Body of pancreas (tissue), 4 donors: ENCODE results near the gene PCDHGB1. TPM values are rescaled to one million over a fixed set of nuclear protein-coding genes. Genes with fewer than 3 reads are reported as not detected.
"Not testable (repeated sequence)": the region's sequence is repeated elsewhere in the genome, so short reads cannot be mapped to it uniquely, and the experiment has no call there.

ENCODE experiments used
- ATAC-seq: fragments of 150-250 bp; one replicate; pipeline ENCODE4 v1.9.1; 2016
- DNase-seq, 4 donors: peaks; one replicate each; pipeline ENCODE4 v3.0.0-alpha.2; 2019
- H3K27ac ChIP-seq, 4 donors: fragments of 200-600 bp; sonication (generic); 1 replicate in 3 of 4; 2 replicates in 1 of 4; pipeline versions ENCODE4 v1.5.1 to v1.6.1; 2016 to 2019; ENCODE audit warnings: mild to moderate bottlenecking in 1 of 4, mixed read lengths in 1 of 4, moderate library complexity in 1 of 4
- H3K27me3 ChIP-seq, 2 donors: fragments of 200-600 bp; sonication (generic); one replicate each; pipeline ENCODE4 v1.6.0; 2016; ENCODE audit warnings: mild to moderate bottlenecking in 1 of 2
- H3K36me3 ChIP-seq, 2 donors: fragments of 200-600 bp; sonication (generic); replicated peaks in 1 of 2; 2 replicates each; pipeline ENCODE4 v1.5.1; 2016; ENCODE audit warnings: low read depth in 2 of 2; ENCODE audit not compliant: insufficient read depth in 1 of 2
- H3K4me1 ChIP-seq: fragments of 200-600 bp; sonication (generic); one replicate; pipeline ENCODE4 v1.6.0; 2016
- H3K4me3 ChIP-seq, 2 donors: fragments of 200-600 bp; sonication (generic); 1 replicate in 1 of 2; 2 replicates in 1 of 2; pipeline ENCODE4 v1.5.1; 2016 to 2019
- H3K9me3 ChIP-seq, 3 donors: fragments of 200-600 bp; sonication (generic); 1 replicate in 2 of 3; 2 replicates in 1 of 3; pipeline ENCODE4 v1.5.1; 2016
- POLR2A ChIP-seq, 3 donors: fragments of 450-650 bp; IDR thresholded peaks; one replicate each; pipeline ENCODE4 v1.6.1; 2016; ENCODE audit warnings: antibody characterized with exemption in 3 of 3, mild to moderate bottlenecking in 2 of 3
- WGBS, 2 donors: methylation state at CpG; one replicate each; pipeline ENCODE4 v1.1.5; 2017; 5-methylcytosine and 5-hydroxymethylcytosine counted together
- intact Hi-C: fragments of 100-400 bp; cut with DNase I; formaldehyde crosslinking; loops from one replicate; pipeline ENCODE4 v1.15.1; 2023
- total RNA-seq, 2 donors: library from RNA; depleted of rRNA; stranded (reverse); fragments of >200 nt; gene quantifications; one replicate each; pipeline ENCODE4 v1.1.0, GENCODE V29; 2016
- TF ChIP-seq, protein P1 (sequence below), 7 experiments: fragments of 450-650 bp in 4 of 7; fragments of 200-600 bp in 3 of 7; sonication (generic) in 3 of 7; IDR thresholded peaks; one replicate each; pipeline ENCODE4 v1.5.1; 2016 to 2019; ENCODE audit warnings: antibody characterized with exemption in 7 of 7

Gene PCDHGB1
- total RNA-seq, 2 donors from 2014 or later = 3.9 to 6.9 TPM

- Histone ChIP-seq H3K27me3 (no peaks in the 10 kb centered on the region), H3K4me1 (no peaks in the 10 kb centered on the region), H3K4me3 (no peak overlapping the region), H3K36me3 (no peaks in the 10 kb centered on the region), H3K27ac (no peak overlapping the region), H3K9me3 (peaks cover 0 to 38% (median 4%) of the 10 kb centered on the region in 3 donors)
- intact Hi-C loops = no loop called here
- no peak for DNase-seq
- TF ChIP-seq, protein P1, sequence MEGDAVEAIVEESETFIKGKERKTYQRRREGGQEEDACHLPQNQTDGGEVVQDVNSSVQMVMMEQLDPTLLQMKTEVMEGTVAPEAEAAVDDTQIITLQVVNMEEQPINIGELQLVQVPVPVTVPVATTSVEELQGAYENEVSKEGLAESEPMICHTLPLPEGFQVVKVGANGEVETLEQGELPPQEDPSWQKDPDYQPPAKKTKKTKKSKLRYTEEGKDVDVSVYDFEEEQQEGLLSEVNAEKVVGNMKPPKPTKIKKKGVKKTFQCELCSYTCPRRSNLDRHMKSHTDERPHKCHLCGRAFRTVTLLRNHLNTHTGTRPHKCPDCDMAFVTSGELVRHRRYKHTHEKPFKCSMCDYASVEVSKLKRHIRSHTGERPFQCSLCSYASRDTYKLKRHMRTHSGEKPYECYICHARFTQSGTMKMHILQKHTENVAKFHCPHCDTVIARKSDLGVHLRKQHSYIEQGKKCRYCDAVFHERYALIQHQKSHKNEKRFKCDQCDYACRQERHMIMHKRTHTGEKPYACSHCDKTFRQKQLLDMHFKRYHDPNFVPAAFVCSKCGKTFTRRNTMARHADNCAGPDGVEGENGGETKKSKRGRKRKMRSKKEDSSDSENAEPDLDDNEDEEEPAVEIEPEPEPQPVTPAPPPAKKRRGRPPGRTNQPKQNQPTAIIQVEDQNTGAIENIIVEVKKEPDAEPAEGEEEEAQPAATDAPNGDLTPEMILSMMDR (IDR thresholded peaks at IDR 0.05) = no peak
- TF ChIP-seq POLR2A (IDR thresholded peaks at IDR 0.05) = no peak
- ATAC-seq = no peak
- 21 to 30% methylated on average over 30 to 31 of the region's 31 CpGs for WGBS, 2 donors
Observed at GRCh38 chr5:141343953-141344463, 5.9 kb upstream of the PCDHGB1 start.

- ATAC-seq (no peak), DNase-seq (no peak)
- intact Hi-C loops = no loop called here
- H3K4me3 ChIP-seq = no peak overlapping the region
- H3K9me3 ChIP-seq = peaks cover 0 to 30% (median 4%) of the 10 kb centered on the region in 3 donors
- WGBS, 2 donors = 24 to 48% methylated on average over 16 to 20 of the region's 20 CpGs
- H3K27me3 ChIP-seq = no peaks in the 10 kb centered on the region
- no peak overlapping the region for H3K27ac ChIP-seq
- no peak for TF ChIP-seq POLR2A (IDR thresholded peaks at IDR 0.05)
- TF ChIP-seq, protein P1 (IDR thresholded peaks at IDR 0.05) = no peak
- H3K36me3 ChIP-seq = no peaks in the 10 kb centered on the region
- H3K4me1 ChIP-seq = no peaks in the 10 kb centered on the region
Observed at GRCh38 chr5:141345327-141345726, 4.6 kb upstream of the PCDHGB1 start.

DNA sequence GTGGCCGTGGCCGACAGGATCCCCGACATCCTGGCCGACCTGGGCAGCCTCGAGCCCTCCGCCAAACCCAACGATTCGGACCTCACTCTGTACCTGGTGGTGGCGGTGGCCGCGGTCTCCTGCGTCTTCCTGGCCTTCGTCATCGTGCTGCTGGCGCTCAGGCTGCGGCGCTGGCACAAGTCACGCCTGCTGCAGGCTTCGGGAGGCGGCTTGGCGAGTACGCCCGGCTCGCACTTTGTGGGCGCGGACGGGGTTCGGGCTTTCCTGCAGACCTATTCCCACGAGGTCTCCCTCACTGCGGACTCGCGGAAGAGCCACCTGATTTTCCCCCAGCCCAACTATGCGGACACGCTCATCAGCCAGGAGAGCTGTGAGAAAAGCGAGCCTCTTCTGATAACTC is 3.9 kb upstream of the PCDHGB1 start:
- DNase-seq, ATAC-seq, H3K27ac ChIP-seq, intact Hi-C loops, H3K27me3 ChIP-seq, H3K36me3 ChIP-seq, H3K4me1 ChIP-seq, H3K4me3 ChIP-seq: not testable (repeated sequence)
- H3K9me3 ChIP-seq = peaks cover 0 to 30% (median 4%) of the 10 kb centered on the region in 3 donors
- WGBS, 2 donors = 24 to 39% methylated on average over 8 to 24 of the region's 35 CpGs

- H3K27ac ChIP-seq = no peak overlapping the region
- no peak overlapping the region for H3K4me3 ChIP-seq
- DNase-seq = no peak
- intact Hi-C loops = no loop called here
- 22 to 34% methylated on average over 14 to 24 of the region's 36 CpGs for WGBS, 2 donors
- TF ChIP-seq POLR2A (IDR thresholded peaks at IDR 0.05) = no peak
- TF ChIP-seq, protein P1 (IDR thresholded peaks at IDR 0.05) = no peak
- peaks cover 0 to 58% (median 2%) of the 10 kb centered on the region in 3 donors for H3K9me3 ChIP-seq
- H3K36me3 ChIP-seq = no peaks in the 10 kb centered on the region
- no peaks in the 10 kb centered on the region for H3K27me3 ChIP-seq
- no peaks in the 10 kb centered on the region for H3K4me1 ChIP-seq
- no peak for ATAC-seq
Observed at GRCh38 chr5:141351591-141351990, 1.7 kb downstream of the PCDHGB1 start.

GRCh38 chr5:141354900-141355469 is 5.1 kb downstream of the PCDHGB1 start, which contains the start of gene PCDHGA4:
Gene PCDHGA4 (plus strand): TSS chr5:141355021. CDS start chr5:141355108, 87 bp downstream.
- Histone ChIP-seq H3K27me3 (no peaks in the 10 kb centered on the region), H3K27ac (no peak within 1 kb of the TSS), H3K4me1 (no peaks in the 10 kb centered on the region), H3K36me3 (no peaks in the 10 kb centered on the region), H3K4me3 (no peak within 1 kb of the TSS), H3K9me3 (peaks cover 0 to 72% (median 2%) of the 10 kb centered on the region in 3 donors)
- DNase-seq = no peak
- 12 to 17% methylated on average over 23 to 29 of the region's 29 CpGs for WGBS, 2 donors
- no peak for ATAC-seq
- intact Hi-C loops = no loop called here
- TF ChIP-seq, protein P1 (IDR thresholded peaks at IDR 0.05) = peak in 6 of 7 experiments; percentile 10 to 38 (median 31)
- TF ChIP-seq POLR2A (IDR thresholded peaks at IDR 0.05) = no peak
